Suppressor macrophage treated with lipopolysaccharide for 1 hour (primary cell): ENCODE results near the gene GRIK1.
"Not testable (repeated sequence)": the region's sequence is repeated elsewhere in the genome, so short reads cannot be mapped to it uniquely, and the experiment has no call there.

ENCODE experiments used
- DNase-seq, 3 donors: peaks; one replicate each; pipeline ENCODE4 v3.0.0-alpha.2; 2020 to 2022

The GRIK1 gene

GRCh38 chr21:29939924-29940275, at the start of gene GRIK1:
TSS of gene GRIK1 (minus strand) at chr21:29939996.
- DNase-seq, result peak in 1 of 3 donors; percentile 2

- DNase-seq, result no peak
Measured at GRCh38 chr21:29987762-29988161, 48.0 kb upstream of the GRIK1 start.

GRCh38 chr21:29985866-29986265, 46.1 kb upstream of the GRIK1 start:
- DNase-seq, result no peak

- no peak for DNase-seq
Measured at GRCh38 chr21:29979043-29979442, 39.2 kb upstream of the GRIK1 start.

GRCh38 chr21:29975776-29976175, 36.0 kb upstream of the GRIK1 start:
- no peak for DNase-seq

GRCh38 chr21:29973258-29973657, 33.5 kb upstream of the GRIK1 start:
- DNase-seq, result no peak

- DNase-seq, result peak in 1 of 3 donors; percentile 12
Measured at GRCh38 chr21:29961291-29962027, 21.7 kb upstream of the GRIK1 start.

- peak in 1 of 3 donors; percentile 6 for DNase-seq
Measured at GRCh38 chr21:29958551-29958950, 18.8 kb upstream of the GRIK1 start.

- not testable (repeated sequence) for DNase-seq
Measured at GRCh38 chr21:29958035-29958434, 18.2 kb upstream of the GRIK1 start.

- DNase-seq, result no peak
Measured at GRCh38 chr21:29953690-29954089, 13.9 kb upstream of the GRIK1 start.

GRCh38 chr21:29953072-29953471, 13.3 kb upstream of the GRIK1 start:
- DNase-seq, result no peak

- no peak for DNase-seq
Measured at GRCh38 chr21:29951911-29952310, 12.1 kb upstream of the GRIK1 start.

GRCh38 chr21:29949991-29950390, 10.2 kb upstream of the GRIK1 start:
- no peak for DNase-seq

- no peak for DNase-seq
Measured at GRCh38 chr21:29947119-29947518, 7.3 kb upstream of the GRIK1 start.

- DNase-seq, result no peak
Measured at GRCh38 chr21:29943885-29944284, 4.1 kb upstream of the GRIK1 start.

- DNase-seq, result no peak
Measured at GRCh38 chr21:29942034-29942433, 2.2 kb upstream of the GRIK1 start.

GRCh38 chr21:29940991-29941390, 1.2 kb upstream of the GRIK1 start:
- no peak for DNase-seq

GRCh38 chr21:29940361-29940760, 565 bp upstream of the GRIK1 start:
- no peak for DNase-seq

- no peak for DNase-seq
Measured at GRCh38 chr21:29939104-29939923, 482 bp downstream of the GRIK1 start.

GRCh38 chr21:29938776-29939103, 1.1 kb downstream of the GRIK1 start:
- no peak for DNase-seq

GRCh38 chr21:29933088-29933487, 6.7 kb downstream of the GRIK1 start:
- no peak for DNase-seq

GRCh38 chr21:29928537-29928936, 11.3 kb downstream of the GRIK1 start:
- DNase-seq, result no peak

- DNase-seq, result no peak
Measured at GRCh38 chr21:29920938-29921337, 18.9 kb downstream of the GRIK1 start.

- DNase-seq, result no peak
Measured at GRCh38 chr21:29914326-29914725, 25.5 kb downstream of the GRIK1 start.

GRCh38 chr21:29909571-29909970, 30.2 kb downstream of the GRIK1 start:
- no peak for DNase-seq
